Measurements from ENCODE around the gene SLC16A3.

Gene SLC16A3

DNA sequence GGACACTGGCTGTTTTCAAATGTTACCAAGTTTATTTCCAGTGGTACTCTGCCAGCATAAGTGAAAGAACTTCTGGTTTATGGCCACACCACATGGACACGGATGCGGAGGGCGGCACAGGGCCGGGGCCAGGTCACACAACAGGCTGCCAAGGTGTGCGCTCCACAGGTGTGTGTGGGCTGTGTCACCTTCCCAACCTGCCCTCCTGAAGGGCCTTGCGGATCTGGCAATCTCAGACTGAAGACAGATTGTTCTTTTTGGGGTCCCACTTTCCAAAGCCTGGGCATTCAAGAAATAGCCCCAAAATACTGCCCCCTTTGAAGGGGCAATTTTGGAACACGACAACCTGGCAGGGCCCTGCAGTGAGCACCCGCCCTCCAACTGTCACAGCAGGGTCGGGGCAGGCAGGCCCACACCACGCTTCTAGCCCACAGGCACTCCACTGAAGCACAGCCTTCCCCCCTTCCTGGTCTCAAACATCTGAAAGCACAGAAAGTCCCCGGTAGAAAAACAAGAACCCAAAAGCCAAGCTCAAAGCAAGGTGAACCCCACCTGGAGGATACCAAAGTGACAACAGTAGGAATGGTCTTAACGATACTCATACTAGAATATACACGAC is 41.1 kb downstream of the SLC16A3 start:
- no peak for DNase-seq

GRCh38 chr17:82270651-82271050 is 41.8 kb downstream of the SLC16A3 start:
- DNase-seq, result no peak

DNA sequence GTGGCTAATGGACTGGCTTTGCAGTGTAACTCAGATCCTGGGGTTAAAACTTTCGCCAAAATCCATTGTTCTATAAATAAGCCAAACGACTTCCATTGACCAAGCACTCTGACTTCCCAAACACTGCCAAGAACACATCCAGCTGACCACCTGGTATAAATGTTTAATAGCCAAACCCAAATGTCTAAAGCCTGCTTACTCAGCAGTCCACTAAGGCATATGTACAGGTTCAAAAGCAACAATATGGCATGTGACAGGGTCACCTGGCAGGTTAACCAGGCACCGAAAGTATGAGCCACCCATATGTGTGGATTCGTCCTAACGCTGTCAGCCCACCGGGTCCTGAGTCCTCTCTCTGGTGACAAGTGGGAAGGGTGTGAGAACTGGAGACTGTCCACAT is 42.6 kb downstream of the SLC16A3 start:
- DNase-seq, result no peak

GRCh38 chr17:82272495-82273326 is 43.9 kb downstream of the SLC16A3 start:
- DNase-seq, result peak in 1 of 2 experiments; percentile 25

GRCh38 chr17:82273327-82274133 is 44.7 kb downstream of the SLC16A3 start, which contains the start of gene CSNK1D:
CSNK1D (minus strand) TSS chr17:82273700; CDS start chr17:82273381, 319 bp downstream.
- DNase-seq, result peak; percentile 21 to 78

- DNase-seq, result no peak
These were observed 45.5 kb downstream of the SLC16A3 start for GRCh38 chr17:82274134-82275020.

DNA sequence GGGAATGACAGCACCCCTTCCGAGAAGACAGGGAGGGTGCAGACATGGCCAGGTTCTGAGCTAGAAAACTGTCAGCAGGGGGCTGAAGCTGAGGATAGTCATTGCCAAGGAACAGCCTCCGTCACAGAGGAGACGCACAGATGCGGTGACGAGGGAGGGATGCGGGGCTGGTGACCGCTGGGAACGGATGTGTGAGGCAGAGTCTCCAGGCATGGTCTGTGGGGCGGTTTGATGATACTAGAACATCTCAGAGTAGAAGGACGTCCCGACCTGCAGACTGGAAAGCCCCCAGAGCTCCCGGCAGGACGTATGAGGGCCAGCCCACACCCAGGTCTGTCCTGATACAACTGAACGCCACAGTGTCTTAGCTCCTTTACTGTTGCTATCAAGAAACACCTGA is 46.5 kb downstream of the SLC16A3 start:
- DNase-seq, result no peak

GRCh38 chr17:82276938-82277337 is 48.1 kb downstream of the SLC16A3 start:
- no peak for DNase-seq

GRCh38 chr17:82277851-82278250 is 49.0 kb downstream of the SLC16A3 start:
- no peak for DNase-seq

- no peak for DNase-seq
These were observed 49.5 kb downstream of the SLC16A3 start for GRCh38 chr17:82278308-82278707.

GRCh38 chr17:82278786-82279391 is 50.0 kb downstream of the SLC16A3 start:
- DNase-seq, result no peak

- no peak for DNase-seq
These were observed 51.7 kb downstream of the SLC16A3 start for GRCh38 chr17:82280537-82280936.

DNA sequence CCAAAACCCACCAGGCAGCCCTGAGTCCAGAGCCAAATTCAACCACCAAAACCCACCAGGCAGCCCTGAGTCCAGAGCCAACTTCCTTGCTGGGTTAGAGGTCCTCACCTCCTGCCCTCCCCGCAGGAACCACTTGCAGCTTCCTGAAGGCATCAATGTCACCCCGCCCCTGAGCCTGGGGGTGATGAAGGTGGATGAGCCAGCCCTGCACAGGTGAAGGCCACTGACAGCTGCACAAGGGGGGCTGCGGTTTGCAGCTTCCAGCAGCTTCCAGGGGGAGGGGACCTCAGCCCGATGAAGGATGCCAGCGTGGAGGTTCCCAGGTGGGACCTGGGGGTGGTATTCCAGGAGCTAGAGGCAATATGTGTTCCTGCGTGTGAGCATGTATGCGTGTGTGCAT is 52.2 kb downstream of the SLC16A3 start:
- DNase-seq, result no peak

DNA sequence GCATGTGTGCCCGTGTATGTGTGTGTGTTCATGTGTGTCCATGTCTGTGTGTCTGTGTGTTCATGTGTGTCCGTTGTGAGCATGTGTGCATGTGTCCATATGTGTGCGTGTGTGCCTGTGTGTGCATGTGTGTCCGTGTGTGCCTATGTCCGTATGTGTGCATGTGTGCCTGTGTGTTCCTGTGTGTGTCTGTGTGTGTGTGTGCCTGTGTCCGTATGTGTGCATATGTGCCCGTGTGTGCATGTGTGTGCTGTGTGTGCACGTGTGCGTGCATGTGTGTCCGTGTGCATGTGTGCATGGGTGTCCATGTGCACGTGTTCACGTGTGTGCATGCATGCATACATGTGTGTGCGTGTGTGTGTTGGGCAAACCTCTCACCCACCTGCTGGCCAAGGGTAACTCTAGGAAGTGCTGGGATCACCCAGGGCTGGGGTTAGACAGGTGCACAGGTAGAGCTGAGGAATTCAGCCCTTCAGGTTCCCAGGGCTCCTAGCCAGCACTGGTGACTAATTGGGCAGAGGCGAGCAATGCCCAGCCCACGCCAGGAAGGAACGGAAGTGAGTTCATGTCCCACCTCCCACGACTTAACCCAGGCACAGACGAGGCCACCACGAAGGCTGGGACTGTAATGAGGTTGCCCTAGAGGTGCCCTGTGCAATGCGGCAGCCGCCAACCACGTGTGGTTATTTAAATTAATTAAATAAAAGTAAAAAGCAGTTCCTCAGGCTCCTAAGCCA is 52.8 kb downstream of the SLC16A3 start:
- DNase-seq, result no peak

- DNase-seq, result no peak
These were observed 53.7 kb downstream of the SLC16A3 start for GRCh38 chr17:82282239-82283207.

GRCh38 chr17:82283208-82283749 is 54.4 kb downstream of the SLC16A3 start:
- DNase-seq, result no peak

DNA sequence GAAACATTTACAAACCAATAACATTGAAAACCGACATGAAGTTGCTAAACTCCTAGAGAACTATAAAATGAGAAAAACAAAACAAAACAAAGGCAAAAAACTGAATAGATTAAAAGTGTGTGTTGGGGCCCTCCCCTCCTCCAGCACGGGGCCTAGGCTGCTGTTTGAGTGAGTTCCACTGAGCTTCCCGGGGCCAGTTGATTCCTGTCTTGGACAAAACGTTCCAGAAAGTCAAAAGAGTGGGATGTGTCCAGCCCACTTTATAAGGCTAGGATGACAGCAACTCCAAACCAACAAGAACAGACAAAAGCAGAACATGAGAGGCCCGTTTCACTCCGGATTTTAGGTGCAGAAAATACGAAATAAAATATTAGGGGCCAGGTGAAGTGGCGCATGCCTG is 56.3 kb downstream of the SLC16A3 start:
- no peak for DNase-seq

GRCh38 chr17:82287013-82287867 is 58.4 kb downstream of the SLC16A3 start:
- DNase-seq, result no peak

All from SW 1271 (cell line).